ENCODE results near the gene UNC5B. TPM values are rescaled to one million over a fixed set of nuclear protein-coding genes. Genes with fewer than 3 reads are reported as not detected.

Gene UNC5B
- total RNA-seq, 1 donor from 2014 or later, result 3.7 TPM

DNA sequence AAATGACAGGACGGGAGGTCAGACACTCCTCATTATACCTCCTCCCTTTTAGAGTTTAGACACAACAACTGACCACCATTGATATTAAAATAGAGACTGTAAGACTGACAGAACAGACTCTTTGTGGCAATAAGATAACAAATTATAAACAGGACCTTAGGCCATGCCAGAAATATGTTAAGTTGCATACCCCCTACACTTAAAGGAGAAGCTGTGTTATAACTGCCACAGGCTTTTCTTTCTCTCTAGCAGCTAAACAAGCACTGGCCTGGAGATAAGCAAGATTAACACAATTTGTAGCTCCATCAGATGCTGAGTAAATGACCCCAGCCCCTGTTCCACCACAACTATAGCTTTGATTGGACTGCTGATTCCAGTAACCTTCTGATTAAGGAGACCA, 10.5 kb upstream of the UNC5B start:
- Mint-ChIP-seq H3K27ac (peak overlapping the region; percentile 12), H3K4me3 (ENCODE audit: low read depth) (no peak overlapping the region), H3K9me3 (ENCODE audit: low read depth) (peaks cover 15% of the 10 kb centered on the region), H3K4me1 (ENCODE audit: low read depth) (peaks cover 3% of the 10 kb centered on the region), H3K27me3 (peaks cover 16% of the 10 kb centered on the region), H3K36me3 (ENCODE audit: insufficient read depth) (no peaks in the 10 kb centered on the region)
- TF ChIP-seq, protein P1, sequence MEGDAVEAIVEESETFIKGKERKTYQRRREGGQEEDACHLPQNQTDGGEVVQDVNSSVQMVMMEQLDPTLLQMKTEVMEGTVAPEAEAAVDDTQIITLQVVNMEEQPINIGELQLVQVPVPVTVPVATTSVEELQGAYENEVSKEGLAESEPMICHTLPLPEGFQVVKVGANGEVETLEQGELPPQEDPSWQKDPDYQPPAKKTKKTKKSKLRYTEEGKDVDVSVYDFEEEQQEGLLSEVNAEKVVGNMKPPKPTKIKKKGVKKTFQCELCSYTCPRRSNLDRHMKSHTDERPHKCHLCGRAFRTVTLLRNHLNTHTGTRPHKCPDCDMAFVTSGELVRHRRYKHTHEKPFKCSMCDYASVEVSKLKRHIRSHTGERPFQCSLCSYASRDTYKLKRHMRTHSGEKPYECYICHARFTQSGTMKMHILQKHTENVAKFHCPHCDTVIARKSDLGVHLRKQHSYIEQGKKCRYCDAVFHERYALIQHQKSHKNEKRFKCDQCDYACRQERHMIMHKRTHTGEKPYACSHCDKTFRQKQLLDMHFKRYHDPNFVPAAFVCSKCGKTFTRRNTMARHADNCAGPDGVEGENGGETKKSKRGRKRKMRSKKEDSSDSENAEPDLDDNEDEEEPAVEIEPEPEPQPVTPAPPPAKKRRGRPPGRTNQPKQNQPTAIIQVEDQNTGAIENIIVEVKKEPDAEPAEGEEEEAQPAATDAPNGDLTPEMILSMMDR (IDR thresholded peaks at IDR 0.05; ENCODE audit: unreplicated experiment), result no peak
- no peak for DNase-seq (ENCODE audit: low spot score, unreplicated experiment)

DNA sequence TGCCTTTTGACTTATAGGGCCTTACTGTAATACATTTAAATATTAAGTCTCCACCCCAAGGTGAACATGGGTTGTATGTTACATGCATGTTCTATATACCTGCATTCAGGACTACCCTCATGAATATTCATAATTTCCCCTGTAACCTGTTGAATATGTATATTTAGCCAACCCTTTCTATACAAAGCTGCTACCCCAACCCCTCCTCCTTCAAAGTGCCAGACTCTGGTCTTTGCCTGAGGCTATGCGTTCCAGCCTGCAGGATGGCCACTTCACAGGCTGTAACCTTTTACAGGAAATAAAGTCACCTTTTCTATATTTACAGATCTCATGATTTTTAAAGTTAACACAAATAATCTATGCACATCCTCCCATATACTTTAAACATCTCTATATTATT, 10.1 kb upstream of the UNC5B start:
- DNase-seq (ENCODE audit: low spot score, unreplicated experiment), result no peak
- peaks cover 12% of the 10 kb centered on the region for H3K9me3 Mint-ChIP-seq (ENCODE audit: low read depth)
- no peaks in the 10 kb centered on the region for H3K36me3 Mint-ChIP-seq (ENCODE audit: insufficient read depth)
- no peak overlapping the region for H3K27ac Mint-ChIP-seq
- no peak overlapping the region for H3K4me3 Mint-ChIP-seq (ENCODE audit: low read depth)
- peaks cover 19% of the 10 kb centered on the region for H3K27me3 Mint-ChIP-seq
- peaks cover 3% of the 10 kb centered on the region for H3K4me1 Mint-ChIP-seq (ENCODE audit: low read depth)
- TF ChIP-seq, protein P1 (IDR thresholded peaks at IDR 0.05; ENCODE audit: unreplicated experiment), result no peak

DNA sequence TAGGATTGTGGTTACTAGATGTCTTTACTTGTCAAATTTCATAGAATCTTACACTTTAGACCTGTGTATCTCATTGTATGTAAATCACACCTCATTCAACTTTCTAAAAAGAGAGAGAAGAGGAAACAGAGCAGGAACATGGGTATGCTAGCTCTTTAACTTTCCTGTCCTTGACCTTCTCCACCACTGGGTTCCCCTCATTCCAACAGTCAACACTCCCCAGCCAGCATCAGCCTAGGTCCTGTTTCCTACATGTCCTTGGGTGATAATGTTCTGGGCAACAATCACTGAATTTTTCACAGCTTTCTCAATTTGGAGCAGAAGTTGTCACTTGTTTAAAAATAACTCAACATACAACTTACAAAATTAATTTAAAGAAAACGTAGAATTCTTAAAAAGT, 9.2 kb upstream of the UNC5B start:
- Mint-ChIP-seq H3K9me3 (ENCODE audit: low read depth) (peaks cover 9% of the 10 kb centered on the region), H3K27ac (no peak overlapping the region), H3K4me3 (ENCODE audit: low read depth) (no peak overlapping the region), H3K4me1 (ENCODE audit: low read depth) (peaks cover 3% of the 10 kb centered on the region), H3K36me3 (ENCODE audit: insufficient read depth) (no peaks in the 10 kb centered on the region), H3K27me3 (peaks cover 27% of the 10 kb centered on the region)
- TF ChIP-seq, protein P1 (IDR thresholded peaks at IDR 0.05; ENCODE audit: unreplicated experiment), result no peak
- no peak for DNase-seq (ENCODE audit: low spot score, unreplicated experiment)

DNA sequence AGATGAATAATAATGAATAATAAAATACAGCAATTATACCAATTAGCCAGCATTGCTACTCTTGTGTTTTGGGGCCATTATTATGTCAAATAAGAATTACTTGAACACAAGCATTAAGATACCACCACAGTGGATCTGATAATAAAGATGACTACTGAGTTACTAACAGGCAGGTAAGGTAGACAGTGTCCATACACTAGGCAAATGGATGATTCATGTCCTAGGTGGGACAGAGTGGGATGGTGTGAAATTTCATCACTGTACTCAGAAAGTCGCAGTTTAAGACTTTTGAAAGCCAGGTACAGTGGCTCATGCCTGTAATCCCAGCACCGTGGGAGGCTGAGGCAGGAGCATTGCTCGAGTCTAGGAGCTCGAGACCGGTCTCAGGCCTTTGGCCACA, 8.7 kb upstream of the UNC5B start:
- Mint-ChIP-seq H3K36me3 (ENCODE audit: insufficient read depth) (no peaks in the 10 kb centered on the region), H3K4me3 (ENCODE audit: low read depth) (no peak overlapping the region), H3K27me3 (peaks cover 28% of the 10 kb centered on the region), H3K4me1 (ENCODE audit: low read depth) (peaks cover 3% of the 10 kb centered on the region), H3K9me3 (ENCODE audit: low read depth) (peaks cover 4% of the 10 kb centered on the region), H3K27ac (no peak overlapping the region)
- DNase-seq (ENCODE audit: low spot score, unreplicated experiment), result no peak
- TF ChIP-seq, protein P1 (IDR thresholded peaks at IDR 0.05; ENCODE audit: unreplicated experiment), result no peak

DNA sequence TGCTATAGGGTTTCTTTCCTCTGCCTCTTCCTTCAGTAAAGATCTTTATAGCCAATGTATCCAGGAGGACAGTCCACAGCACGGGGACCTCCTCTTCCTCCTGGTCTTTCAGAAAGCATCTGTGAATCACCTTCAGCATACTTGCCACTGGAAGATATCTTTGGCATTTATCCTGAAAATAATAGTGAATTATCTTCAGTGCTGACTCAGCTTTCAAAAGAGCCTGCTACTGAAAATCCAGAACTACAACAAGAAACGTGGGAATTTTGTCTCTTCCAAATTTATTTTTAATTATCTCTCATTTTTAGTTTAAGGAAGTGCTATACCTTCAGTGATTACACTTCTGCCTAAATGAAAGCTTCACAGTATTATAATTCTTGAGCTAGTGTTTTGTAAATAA, 7.6 kb upstream of the UNC5B start:
- H3K9me3 Mint-ChIP-seq (ENCODE audit: low read depth), result no peaks in the 10 kb centered on the region
- no peak overlapping the region for H3K4me3 Mint-ChIP-seq (ENCODE audit: low read depth)
- TF ChIP-seq, protein P1 (IDR thresholded peaks at IDR 0.05; ENCODE audit: unreplicated experiment), result no peak
- H3K27me3 Mint-ChIP-seq, result peaks cover 36% of the 10 kb centered on the region
- no peak overlapping the region for H3K27ac Mint-ChIP-seq
- no peaks in the 10 kb centered on the region for H3K36me3 Mint-ChIP-seq (ENCODE audit: insufficient read depth)
- DNase-seq (ENCODE audit: low spot score, unreplicated experiment), result no peak
- peaks cover 3% of the 10 kb centered on the region for H3K4me1 Mint-ChIP-seq (ENCODE audit: low read depth)
